GM13976 (cell line): ENCODE measurements around the gene IFNA1.

Experiments
- DNase-seq: peaks from one replicate; pipeline ENCODE4 v3.0.0; 2012; ENCODE audit warnings: low spot score
- in situ Hi-C: fragments of 300-500 bp; cut with MboI; formaldehyde crosslinking; loops from one replicate; pipeline ENCODE4 v1.12.0; 2022; ENCODE audit warnings: low sequenced_read_pairs, mixed read lengths, inconsistent platforms; ENCODE audit not compliant: unreplicated experiment
- TF ChIP-seq, protein P1 (sequence below): IDR thresholded peaks from 2 replicates; pipeline ENCODE4 v1.5.1; 2012; ENCODE audit warnings: borderline replicate concordance, mild to moderate bottlenecking; ENCODE audit not compliant: insufficient read depth; ENCODE audit errors: extremely low read depth, missing control alignments, control extremely low read depth

The IFNA1 gene

GRCh38 chr9:21481470-21482056, 41.3 kb downstream of the IFNA1 start:
- TF ChIP-seq, protein P1, sequence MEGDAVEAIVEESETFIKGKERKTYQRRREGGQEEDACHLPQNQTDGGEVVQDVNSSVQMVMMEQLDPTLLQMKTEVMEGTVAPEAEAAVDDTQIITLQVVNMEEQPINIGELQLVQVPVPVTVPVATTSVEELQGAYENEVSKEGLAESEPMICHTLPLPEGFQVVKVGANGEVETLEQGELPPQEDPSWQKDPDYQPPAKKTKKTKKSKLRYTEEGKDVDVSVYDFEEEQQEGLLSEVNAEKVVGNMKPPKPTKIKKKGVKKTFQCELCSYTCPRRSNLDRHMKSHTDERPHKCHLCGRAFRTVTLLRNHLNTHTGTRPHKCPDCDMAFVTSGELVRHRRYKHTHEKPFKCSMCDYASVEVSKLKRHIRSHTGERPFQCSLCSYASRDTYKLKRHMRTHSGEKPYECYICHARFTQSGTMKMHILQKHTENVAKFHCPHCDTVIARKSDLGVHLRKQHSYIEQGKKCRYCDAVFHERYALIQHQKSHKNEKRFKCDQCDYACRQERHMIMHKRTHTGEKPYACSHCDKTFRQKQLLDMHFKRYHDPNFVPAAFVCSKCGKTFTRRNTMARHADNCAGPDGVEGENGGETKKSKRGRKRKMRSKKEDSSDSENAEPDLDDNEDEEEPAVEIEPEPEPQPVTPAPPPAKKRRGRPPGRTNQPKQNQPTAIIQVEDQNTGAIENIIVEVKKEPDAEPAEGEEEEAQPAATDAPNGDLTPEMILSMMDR: no peak
- no peak for DNase-seq
- in situ Hi-C loops: no loop called here

- no peak for DNase-seq
- in situ Hi-C loops: no loop called here
- TF ChIP-seq, protein P1: no peak
These were observed 42.0 kb downstream of the IFNA1 start, which contains the start of gene IFNE for GRCh38 chr9:21482213-21482612. Gene IFNE, minus strand, starts transcription at chr9:21482313. Its CDS starts 619 bp downstream, at chr9:21481694.
